Neural crest cell (in vitro differentiated cells): ENCODE measurements around the gene SCN8A. TPM values are rescaled to one million over a fixed set of nuclear protein-coding genes. Genes with fewer than 3 reads are reported as not detected.

Experiments used
- DNase-seq: peaks from one replicate; pipeline ENCODE4 v3.0.0; 2021; ENCODE audit warnings: low read depth, mixed read lengths, low spot score
- H3K27ac Mint-ChIP-seq: one replicate; pipeline ENCODE4 v1.8.0; 2021; ENCODE audit warnings: mild to moderate bottlenecking, mixed read lengths; ENCODE audit not compliant: unreplicated experiment
- H3K27me3 Mint-ChIP-seq: 2 replicates; pipeline ENCODE4 v1.8.0; 2021; ENCODE audit warnings: low read depth, mild to moderate bottlenecking, mixed read lengths
- H3K36me3 Mint-ChIP-seq: 2 replicates; pipeline ENCODE4 v1.8.0; 2021; ENCODE audit warnings: low read depth, mild to moderate bottlenecking, mixed read lengths
- H3K4me1 Mint-ChIP-seq: 2 replicates; pipeline ENCODE4 v1.8.0; 2021; ENCODE audit warnings: mixed read lengths
- H3K4me3 Mint-ChIP-seq: one replicate; pipeline ENCODE4 v1.8.0; 2021; ENCODE audit warnings: mild to moderate bottlenecking, mixed read lengths
- H3K9me3 Mint-ChIP-seq: 2 replicates; pipeline ENCODE4 v1.8.0; 2021; ENCODE audit warnings: mixed read lengths
- CTCF ChIP-seq: fragments of 200-600 bp; sonication (generic); conservative IDR thresholded peaks from 2 replicates; pipeline ENCODE4 v1.5.0; 2021; ENCODE audit warnings: antibody characterized with exemption, mild to moderate bottlenecking
- total RNA-seq: library from RNA; stranded (reverse); gene quantifications from 2 replicates; pipeline ENCODE4 v1.2.1, GENCODE V29; 2021

Gene SCN8A
- total RNA-seq, 1 donor from 2014 or later: 13.0 TPM

DNA sequence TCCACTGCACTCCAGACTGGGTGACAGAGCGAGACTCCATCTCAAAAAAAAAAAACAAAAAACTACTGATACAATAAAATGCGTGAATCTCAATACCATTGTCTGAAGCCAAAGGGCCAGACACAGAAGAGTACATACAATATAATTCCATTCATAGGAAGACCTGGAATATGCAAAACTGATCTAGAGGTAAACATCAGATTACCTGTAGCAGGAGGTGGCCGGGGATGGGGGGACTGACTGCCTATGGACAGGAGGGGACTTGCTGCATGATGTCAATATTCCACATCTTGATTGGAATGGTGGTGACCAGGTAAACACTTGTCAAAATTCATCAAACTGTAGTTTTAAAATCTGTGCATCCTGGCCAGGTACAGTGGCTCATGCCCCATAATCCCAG is 270.0 kb downstream of the SCN8A start:
- Mint-ChIP-seq H3K27me3 (no peaks in the 10 kb centered on the region), H3K27ac (no peak overlapping the region), H3K4me3 (no peak overlapping the region), H3K4me1 (peaks cover 39% of the 10 kb centered on the region), H3K9me3 (no peaks in the 10 kb centered on the region), H3K36me3 (no peaks in the 10 kb centered on the region)
- DNase-seq: no peak
- no peak for TF ChIP-seq CTCF

Other genes starting within 250 kb of the SCN8A start
- not detected in 2 replicates for gene CELA1, start 244.6 kb upstream of the SCN8A start, total RNA-seq
- 0.09 and 0.16 TPM in 2 replicates for gene GALNT6, start 199.8 kb upstream of the SCN8A start, total RNA-seq
- gene SLC4A8, start 166.4 kb upstream of the SCN8A start, total RNA-seq: 30.9 and 33.8 TPM in 2 replicates